ENCODE results near the gene DPP6.

DPP6 gene

GRCh38 chr7:154729056-154729455 is 676.9 kb downstream of the DPP6 start:
- H3K4me1 ChIP-seq (ENCODE audit: insufficient read depth, low read length): no peaks in the 10 kb centered on the region
- H3K36me3 ChIP-seq (ENCODE audit: insufficient read depth, low read depth, low read length): no peaks in the 10 kb centered on the region
- H3K4me3 ChIP-seq (ENCODE audit: low read length): no peak overlapping the region
- peaks cover 43% of the 10 kb centered on the region for H3K9me3 ChIP-seq (ENCODE audit: insufficient read depth, low read depth, low read length)
- no peaks in the 10 kb centered on the region for H3K27me3 ChIP-seq (ENCODE audit: insufficient read depth, low read length)
- no peak overlapping the region for H3K27ac ChIP-seq (ENCODE audit: low read length)
- H3K9ac ChIP-seq (ENCODE audit: low read depth, low read length): no peak overlapping the region

- H3K4me3 ChIP-seq (ENCODE audit: low read length): no peak overlapping the region
- H3K4me1 ChIP-seq (ENCODE audit: insufficient read depth, low read length): no peaks in the 10 kb centered on the region
- H3K27ac ChIP-seq (ENCODE audit: low read length): no peak overlapping the region
- no peaks in the 10 kb centered on the region for H3K27me3 ChIP-seq (ENCODE audit: insufficient read depth, low read length)
- H3K9me3 ChIP-seq (ENCODE audit: insufficient read depth, low read depth, low read length): peaks cover 5% of the 10 kb centered on the region; the same call in 1 of the 2 replicates
- no peak overlapping the region for H3K9ac ChIP-seq (ENCODE audit: low read depth, low read length)
- H3K36me3 ChIP-seq (ENCODE audit: insufficient read depth, low read depth, low read length): no peaks in the 10 kb centered on the region
Observed at GRCh38 chr7:154735766-154736165, 683.6 kb downstream of the DPP6 start.

- Histone ChIP-seq H3K36me3 (ENCODE audit: insufficient read depth, low read depth, low read length) (no peaks in the 10 kb centered on the region), H3K27ac (ENCODE audit: low read length) (no peak overlapping the region), H3K9me3 (ENCODE audit: insufficient read depth, low read depth, low read length) (peaks cover 4% of the 10 kb centered on the region; the same call in 1 of the 2 replicates), H3K9ac (ENCODE audit: low read depth, low read length) (no peak overlapping the region), H3K4me1 (ENCODE audit: insufficient read depth, low read length) (no peaks in the 10 kb centered on the region), H3K4me3 (ENCODE audit: low read length) (no peak overlapping the region), H3K27me3 (ENCODE audit: insufficient read depth, low read length) (no peaks in the 10 kb centered on the region)
Observed at GRCh38 chr7:154736389-154736788, 684.2 kb downstream of the DPP6 start.

GRCh38 chr7:154738216-154738615 is 686.0 kb downstream of the DPP6 start:
- Histone ChIP-seq H3K4me1 (ENCODE audit: insufficient read depth, low read length) (no peaks in the 10 kb centered on the region; the same call in 1 of the 2 replicates), H3K36me3 (ENCODE audit: insufficient read depth, low read depth, low read length) (no peaks in the 10 kb centered on the region), H3K9me3 (ENCODE audit: insufficient read depth, low read depth, low read length) (no peaks in the 10 kb centered on the region), H3K27me3 (ENCODE audit: insufficient read depth, low read length) (0 out of 2 replicates have a peak, but pooled peaks cover 1% of the 10 kb centered on the region), H3K27ac (ENCODE audit: low read length) (no peak overlapping the region), H3K9ac (ENCODE audit: low read depth, low read length) (no peak overlapping the region), H3K4me3 (ENCODE audit: low read length) (no peak overlapping the region)

GRCh38 chr7:154741131-154741530 is 688.9 kb downstream of the DPP6 start:
- H3K9me3 ChIP-seq (ENCODE audit: insufficient read depth, low read depth, low read length): no peaks in the 10 kb centered on the region
- no peak overlapping the region for H3K27ac ChIP-seq (ENCODE audit: low read length)
- H3K36me3 ChIP-seq (ENCODE audit: insufficient read depth, low read depth, low read length): no peaks in the 10 kb centered on the region
- H3K4me3 ChIP-seq (ENCODE audit: low read length): no peak overlapping the region
- H3K4me1 ChIP-seq (ENCODE audit: insufficient read depth, low read length): no peaks in the 10 kb centered on the region; the same call in 1 of the 2 replicates
- H3K9ac ChIP-seq (ENCODE audit: low read depth, low read length): no peak overlapping the region
- H3K27me3 ChIP-seq (ENCODE audit: insufficient read depth, low read length): 0 out of 2 replicates have a peak, but pooled peaks cover 6% of the 10 kb centered on the region

- 0 out of 2 replicates have a peak, but pooled peaks cover 6% of the 10 kb centered on the region for H3K27me3 ChIP-seq (ENCODE audit: insufficient read depth, low read length)
- H3K27ac ChIP-seq (ENCODE audit: low read length): no peak overlapping the region
- no peak overlapping the region for H3K9ac ChIP-seq (ENCODE audit: low read depth, low read length)
- no peaks in the 10 kb centered on the region; the same call in 1 of the 2 replicates for H3K4me1 ChIP-seq (ENCODE audit: insufficient read depth, low read length)
- H3K9me3 ChIP-seq (ENCODE audit: insufficient read depth, low read depth, low read length): no peaks in the 10 kb centered on the region
- no peak overlapping the region for H3K4me3 ChIP-seq (ENCODE audit: low read length)
- no peaks in the 10 kb centered on the region for H3K36me3 ChIP-seq (ENCODE audit: insufficient read depth, low read depth, low read length)
Observed at GRCh38 chr7:154743206-154743605, 691.0 kb downstream of the DPP6 start.

GRCh38 chr7:154744256-154744860 is 692.2 kb downstream of the DPP6 start:
- H3K27ac ChIP-seq (ENCODE audit: low read length): no peak overlapping the region
- H3K36me3 ChIP-seq (ENCODE audit: insufficient read depth, low read depth, low read length): no peaks in the 10 kb centered on the region
- no peak overlapping the region for H3K4me3 ChIP-seq (ENCODE audit: low read length)
- no peaks in the 10 kb centered on the region for H3K9me3 ChIP-seq (ENCODE audit: insufficient read depth, low read depth, low read length)
- no peak overlapping the region for H3K9ac ChIP-seq (ENCODE audit: low read depth, low read length)
- 0 out of 2 replicates have a peak, but pooled peaks cover 6% of the 10 kb centered on the region for H3K27me3 ChIP-seq (ENCODE audit: insufficient read depth, low read length)
- H3K4me1 ChIP-seq (ENCODE audit: insufficient read depth, low read length): no peaks in the 10 kb centered on the region; the same call in 1 of the 2 replicates

GRCh38 chr7:154744861-154745258 is 692.7 kb downstream of the DPP6 start:
- H3K9me3 ChIP-seq (ENCODE audit: insufficient read depth, low read depth, low read length): no peaks in the 10 kb centered on the region
- H3K27me3 ChIP-seq (ENCODE audit: insufficient read depth, low read length): 0 out of 2 replicates have a peak, but pooled peaks cover 6% of the 10 kb centered on the region
- no peak overlapping the region for H3K27ac ChIP-seq (ENCODE audit: low read length)
- H3K4me1 ChIP-seq (ENCODE audit: insufficient read depth, low read length): no peaks in the 10 kb centered on the region; the same call in 1 of the 2 replicates
- no peak overlapping the region for H3K9ac ChIP-seq (ENCODE audit: low read depth, low read length)
- no peaks in the 10 kb centered on the region for H3K36me3 ChIP-seq (ENCODE audit: insufficient read depth, low read depth, low read length)
- H3K4me3 ChIP-seq (ENCODE audit: low read length): no peak overlapping the region

- 0 out of 2 replicates have a peak, but pooled peaks cover 6% of the 10 kb centered on the region for H3K27me3 ChIP-seq (ENCODE audit: insufficient read depth, low read length)
- H3K4me1 ChIP-seq (ENCODE audit: insufficient read depth, low read length): no peaks in the 10 kb centered on the region; the same call in 1 of the 2 replicates
- no peak overlapping the region for H3K9ac ChIP-seq (ENCODE audit: low read depth, low read length)
- no peak overlapping the region for H3K27ac ChIP-seq (ENCODE audit: low read length)
- no peaks in the 10 kb centered on the region for H3K36me3 ChIP-seq (ENCODE audit: insufficient read depth, low read depth, low read length)
- H3K4me3 ChIP-seq (ENCODE audit: low read length): no peak overlapping the region
- no peaks in the 10 kb centered on the region for H3K9me3 ChIP-seq (ENCODE audit: insufficient read depth, low read depth, low read length)
Observed at GRCh38 chr7:154746571-154747360, 694.6 kb downstream of the DPP6 start.

- H3K4me1 ChIP-seq (ENCODE audit: insufficient read depth, low read length): no peaks in the 10 kb centered on the region; the same call in 1 of the 2 replicates
- no peak overlapping the region for H3K4me3 ChIP-seq (ENCODE audit: low read length)
- H3K27ac ChIP-seq (ENCODE audit: low read length): no peak overlapping the region
- no peaks in the 10 kb centered on the region for H3K36me3 ChIP-seq (ENCODE audit: insufficient read depth, low read depth, low read length)
- no peaks in the 10 kb centered on the region for H3K9me3 ChIP-seq (ENCODE audit: insufficient read depth, low read depth, low read length)
- H3K27me3 ChIP-seq (ENCODE audit: insufficient read depth, low read length): 0 out of 2 replicates have a peak, but pooled peaks cover 5% of the 10 kb centered on the region
- no peak overlapping the region for H3K9ac ChIP-seq (ENCODE audit: low read depth, low read length)
Observed at GRCh38 chr7:154748089-154748786, 696.0 kb downstream of the DPP6 start.

- no peak overlapping the region for H3K4me3 ChIP-seq (ENCODE audit: low read length)
- no peak overlapping the region for H3K27ac ChIP-seq (ENCODE audit: low read length)
- H3K9ac ChIP-seq (ENCODE audit: low read depth, low read length): no peak overlapping the region
- H3K36me3 ChIP-seq (ENCODE audit: insufficient read depth, low read depth, low read length): no peaks in the 10 kb centered on the region
- no peaks in the 10 kb centered on the region for H3K4me1 ChIP-seq (ENCODE audit: insufficient read depth, low read length)
- H3K9me3 ChIP-seq (ENCODE audit: insufficient read depth, low read depth, low read length): no peaks in the 10 kb centered on the region
- H3K27me3 ChIP-seq (ENCODE audit: insufficient read depth, low read length): no peaks in the 10 kb centered on the region
Observed at GRCh38 chr7:154750353-154750801, 698.2 kb downstream of the DPP6 start.
